ENCODE results near the gene SHMT2. TPM values are rescaled to one million over a fixed set of nuclear protein-coding genes. Genes with fewer than 3 reads are reported as not detected.

Gene SHMT2
- total RNA-seq, 4 donors from 2014 or later = 20.5 to 42.4 (median 34.4) TPM

- 5 to 11% methylated on average over 2 to 3 of the region's 14 CpGs for WGBS, 2 donors (ENCODE audit: low coverage in 1 of 2)
- H3K4me3 ChIP-seq = peak overlapping the region in 1 of 2 donors; percentile 53
- no peak for ATAC-seq
- peaks cover 98% of the 10 kb centered on the region for H3K27me3 ChIP-seq
- H3K9me3 ChIP-seq = no peaks in the 10 kb centered on the region
- H3K36me3 ChIP-seq = peaks cover 0 to 11% of the 10 kb centered on the region in 2 donors
- no peak for TF ChIP-seq POLR2AphosphoS5 (IDR thresholded peaks at IDR 0.05)
- TF ChIP-seq POLR2A (IDR thresholded peaks at IDR 0.05) = no peak
- TF ChIP-seq, protein P1, sequence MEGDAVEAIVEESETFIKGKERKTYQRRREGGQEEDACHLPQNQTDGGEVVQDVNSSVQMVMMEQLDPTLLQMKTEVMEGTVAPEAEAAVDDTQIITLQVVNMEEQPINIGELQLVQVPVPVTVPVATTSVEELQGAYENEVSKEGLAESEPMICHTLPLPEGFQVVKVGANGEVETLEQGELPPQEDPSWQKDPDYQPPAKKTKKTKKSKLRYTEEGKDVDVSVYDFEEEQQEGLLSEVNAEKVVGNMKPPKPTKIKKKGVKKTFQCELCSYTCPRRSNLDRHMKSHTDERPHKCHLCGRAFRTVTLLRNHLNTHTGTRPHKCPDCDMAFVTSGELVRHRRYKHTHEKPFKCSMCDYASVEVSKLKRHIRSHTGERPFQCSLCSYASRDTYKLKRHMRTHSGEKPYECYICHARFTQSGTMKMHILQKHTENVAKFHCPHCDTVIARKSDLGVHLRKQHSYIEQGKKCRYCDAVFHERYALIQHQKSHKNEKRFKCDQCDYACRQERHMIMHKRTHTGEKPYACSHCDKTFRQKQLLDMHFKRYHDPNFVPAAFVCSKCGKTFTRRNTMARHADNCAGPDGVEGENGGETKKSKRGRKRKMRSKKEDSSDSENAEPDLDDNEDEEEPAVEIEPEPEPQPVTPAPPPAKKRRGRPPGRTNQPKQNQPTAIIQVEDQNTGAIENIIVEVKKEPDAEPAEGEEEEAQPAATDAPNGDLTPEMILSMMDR (IDR thresholded peaks at IDR 0.05) = no peak
- no peak for TF ChIP-seq EP300 (IDR thresholded peaks at IDR 0.05)
- no peak overlapping the region for H3K27ac ChIP-seq
- H3K4me1 ChIP-seq = peaks cover 2 to 93% (median 59%) of the 10 kb centered on the region in 3 donors
Measured at GRCh38 chr12:57239587-57240065, 10.1 kb downstream of the SHMT2 start.

- TF ChIP-seq EP300 (IDR thresholded peaks at IDR 0.05) = no peak
- TF ChIP-seq, protein P1 (IDR thresholded peaks at IDR 0.05) = peak in 2 of 4 experiments; percentile 10 to 22
- Histone ChIP-seq H3K4me1 (peaks cover 2 to 86% (median 59%) of the 10 kb centered on the region in 3 donors), H3K9me3 (no peaks in the 10 kb centered on the region), H3K4me3 (peak overlapping the region; percentile 16 to 53), H3K27ac (peak overlapping the region in 1 of 4 donors; percentile 22), H3K27me3 (peaks cover 98% of the 10 kb centered on the region), H3K36me3 (peaks cover 0 to 5% of the 10 kb centered on the region in 2 donors)
- WGBS, 2 donors (ENCODE audit: low coverage in 1 of 2) = 0% methylated on average over 1 to 25 of the region's 72 CpGs
- ATAC-seq = peak; percentile 4
Measured at GRCh38 chr12:57240066-57240921, 10.8 kb downstream of the SHMT2 start.

GRCh38 chr12:57240926-57241401 lies 11.5 kb downstream of the SHMT2 start:
- no peaks in the 10 kb centered on the region for H3K36me3 ChIP-seq
- TF ChIP-seq, protein P1 (IDR thresholded peaks at IDR 0.05) = no peak
- TF ChIP-seq POLR2AphosphoS5 (IDR thresholded peaks at IDR 0.05) = no peak
- no peak for TF ChIP-seq EP300 (IDR thresholded peaks at IDR 0.05)
- peaks cover 2 to 82% (median 59%) of the 10 kb centered on the region in 3 donors for H3K4me1 ChIP-seq
- no peak overlapping the region for H3K27ac ChIP-seq
- no peaks in the 10 kb centered on the region for H3K9me3 ChIP-seq
- no peak for ATAC-seq
- H3K27me3 ChIP-seq = peaks cover 96% of the 10 kb centered on the region
- peak overlapping the region in 1 of 2 donors; percentile 53 for H3K4me3 ChIP-seq
- WGBS, 2 donors (ENCODE audit: low coverage in 1 of 2) = 24% methylated on average over 3 of the region's 19 CpGs; no CpG with 5 or more reads in 1 of the 2 donors

DNA sequence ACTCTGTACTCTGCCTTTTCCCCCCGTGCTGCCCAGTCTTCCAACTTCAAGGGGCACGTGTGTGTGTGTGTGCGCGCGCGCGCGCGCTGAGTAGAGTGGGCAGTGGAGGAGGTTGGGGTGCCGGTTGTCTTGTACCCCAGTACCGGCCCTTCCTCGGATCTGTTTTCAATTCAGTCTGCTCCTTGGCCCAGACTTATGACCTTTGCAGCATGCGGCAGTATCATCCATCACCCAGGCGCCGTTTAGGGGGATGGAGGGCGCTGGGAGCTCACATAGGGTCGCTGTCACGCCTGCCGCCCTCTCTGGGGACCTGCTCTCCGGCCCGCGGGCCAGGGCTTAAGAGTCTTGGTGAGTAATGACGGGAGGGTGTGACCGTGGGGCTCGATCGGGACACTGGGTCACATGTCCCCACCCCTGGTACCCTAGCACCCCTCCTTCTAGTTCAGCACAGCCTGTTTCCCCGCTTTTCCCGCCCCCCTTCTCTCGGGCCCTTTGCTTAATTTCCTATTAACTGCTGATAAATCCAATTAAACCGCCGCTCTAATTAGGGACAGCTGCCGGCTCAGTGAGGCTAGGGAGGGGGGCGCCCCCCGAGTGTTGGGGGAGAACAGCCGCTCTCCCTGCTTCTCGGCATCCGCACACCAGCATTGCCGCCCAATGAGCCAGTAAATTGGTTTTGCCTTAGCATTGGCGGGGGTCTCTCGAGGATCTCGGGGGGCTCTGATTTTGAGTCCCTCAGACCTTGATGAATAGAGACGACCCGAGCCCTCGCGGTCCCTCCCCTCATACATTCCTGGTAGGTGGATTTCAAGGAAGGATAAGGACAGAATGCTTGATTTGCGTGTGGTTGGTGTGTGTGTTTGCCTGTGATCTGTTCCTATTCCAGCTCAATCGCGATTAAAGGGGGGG lies 12.1 kb downstream of the SHMT2 start:
- Histone ChIP-seq H3K4me1 (peaks cover 2 to 75% (median 59%) of the 10 kb centered on the region in 3 donors), H3K9me3 (no peaks in the 10 kb centered on the region), H3K36me3 (no peaks in the 10 kb centered on the region), H3K4me3 (no peak overlapping the region), H3K27me3 (peaks cover 94% of the 10 kb centered on the region), H3K27ac (no peak overlapping the region)
- no peak for ATAC-seq
- no peak for TF ChIP-seq POLR2AphosphoS5 (IDR thresholded peaks at IDR 0.05)
- TF ChIP-seq POLR2A (IDR thresholded peaks at IDR 0.05) = no peak
- TF ChIP-seq, protein P1 (IDR thresholded peaks at IDR 0.05) = no peak
- TF ChIP-seq EP300 (IDR thresholded peaks at IDR 0.05) = no peak
- WGBS, 2 donors (ENCODE audit: low coverage in 1 of 2) = 0 to 4% methylated on average over 2 to 9 of the region's 48 CpGs
